HUDEP-2 (cell line): Measurements from ENCODE around the gene MTCL3.
"Not testable (repeated sequence)": the region's sequence is repeated elsewhere in the genome, so short reads cannot be mapped to it uniquely, and the experiment has no call there.

Source experiments
- DNase-seq, 76 experiments: peaks; one replicate each; lab custom pipeline; 2025; ENCODE audit not compliant: unreplicated experiment in 76 of 76; lab: John Stamatoyannopoulos, UW

MTCL3 gene

GRCh38 chr6:127439718-127440117, 79.4 kb downstream of the MTCL3 start:
- no peak for DNase-seq

GRCh38 chr6:127436578-127437110, 82.5 kb downstream of the MTCL3 start:
- DNase-seq, result no peak

GRCh38 chr6:127435626-127436220, 83.4 kb downstream of the MTCL3 start:
- DNase-seq, result no peak

- no peak for DNase-seq
These were observed 84.5 kb downstream of the MTCL3 start for GRCh38 chr6:127434651-127435050.

GRCh38 chr6:127428562-127428961, 90.6 kb downstream of the MTCL3 start:
- DNase-seq, result not testable (repeated sequence)

- DNase-seq, result no peak
These were observed 95.2 kb downstream of the MTCL3 start for GRCh38 chr6:127423921-127424320.
